OCI-LY7 (cell line): ENCODE measurements around the gene KCNQ5. TPM values are rescaled to one million over a fixed set of nuclear protein-coding genes. Genes with fewer than 3 reads are reported as not detected.

ENCODE experiments used
- BruUV-seq: library from RNA; stranded (reverse); fragments of 400-500 nt; replicated peaks from 2 replicates; lab custom pipeline; 2021; lab: Mats Ljungman, UMichigan
- CTCF ChIA-PET: fragments of 300-600 bp; sonication (Branson Sonifier 250); formaldehyde crosslinking; loops from one replicate; lab custom pipeline; 2022; ENCODE audit warnings: antibody characterized with exemption; ENCODE audit not compliant: unreplicated experiment; lab: Charles Lee
- POLR2A ChIA-PET: fragments of 300-600 bp; sonication (Branson Sonifier 250); formaldehyde crosslinking; loops from one replicate; lab custom pipeline; 2022; ENCODE audit warnings: antibody characterized with exemption; lab: Charles Lee
- DNase-seq: peaks from one replicate; pipeline ENCODE4 v3.0.0-alpha.2; 2015; ENCODE audit warnings: low spot score
- H2AFZ ChIP-seq: fragments of 200-600 bp; sonication (generic), shearing (Covaris generic); 2 replicates; pipeline ENCODE4 v1.6.1; 2014; ENCODE audit warnings: mild to moderate bottlenecking, antibody characterized with exemption, low read length, moderate library complexity
- H3K27ac ChIP-seq: fragments of 200-600 bp; sonication (generic); 2 replicates; pipeline ENCODE4 v1.5.1; 2014; ENCODE audit warnings: mixed run types, low read depth, mild to moderate bottlenecking, moderate library complexity, low read length, inconsistent platforms; ENCODE audit not compliant: poor library complexity, severe bottlenecking
- H3K36me3 ChIP-seq: fragments of 200-600 bp; sonication (generic); 2 replicates; pipeline ENCODE4 v1.6.1; 2014; ENCODE audit warnings: mild to moderate bottlenecking, antibody characterized with exemption, low read length, moderate library complexity, mixed read lengths; ENCODE audit not compliant: insufficient read depth
- H3K4me1 ChIP-seq: fragments of 200-600 bp; sonication (generic); 2 replicates; pipeline ENCODE4 v1.5.1; 2014; ENCODE audit warnings: mild to moderate bottlenecking, low read length; ENCODE audit not compliant: insufficient read depth, poor library complexity, severe bottlenecking
- H3K4me2 ChIP-seq: fragments of 200-600 bp; sonication (generic); 2 replicates; pipeline ENCODE4 v1.6.1; 2014; ENCODE audit warnings: mild to moderate bottlenecking, low read length
- H3K4me3 ChIP-seq: fragments of 200-600 bp; sonication (generic); 2 replicates; pipeline ENCODE4 v1.5.1; 2014; ENCODE audit warnings: mild to moderate bottlenecking, low read depth, low read length; ENCODE audit not compliant: poor library complexity, severe bottlenecking
- H3K79me2 ChIP-seq: fragments of 200-600 bp; sonication (generic); 2 replicates; pipeline ENCODE4 v1.6.1; 2016; ENCODE audit warnings: low read depth, mild to moderate bottlenecking, low read length, moderate library complexity, mixed read lengths; ENCODE audit not compliant: insufficient read depth
- H3K9me2 ChIP-seq: fragments of 200-600 bp; sonication (generic); 2 replicates; pipeline ENCODE4 v1.6.1; 2016; ENCODE audit warnings: mild to moderate bottlenecking, low read length, mixed read lengths; ENCODE audit not compliant: insufficient read depth
- H3K9me3 ChIP-seq: fragments of 200-600 bp; sonication (generic); 2 replicates; pipeline ENCODE4 v1.6.1; 2014; ENCODE audit warnings: mild to moderate bottlenecking, mixed run types, low read length, mixed read lengths
- H4K20me1 ChIP-seq: fragments of 200-600 bp; sonication (generic); 2 replicates; pipeline ENCODE4 v1.6.1; 2014; ENCODE audit warnings: mild to moderate bottlenecking, antibody characterized with exemption, low read length, moderate library complexity, mixed read lengths; ENCODE audit not compliant: insufficient read depth
- EZH2phosphoT487 ChIP-seq: fragments of 200-600 bp; sonication (generic); IDR thresholded peaks from 2 replicates; pipeline ENCODE4 v1.6.1; 2018; ENCODE audit warnings: low read depth, borderline replicate concordance, mild to moderate bottlenecking, mixed run types, antibody characterized with exemption, low read length, moderate library complexity, mixed read lengths
- intact Hi-C: fragments of 100-400 bp; cut with micrococcal nuclease; formaldehyde crosslinking; loops from one replicate; pipeline ENCODE4 v1.10.0; 2022; ENCODE audit not compliant: unreplicated experiment
- total RNA-seq, 2 experiments: library from RNA; depleted of rRNA in 1 of 2; stranded (reverse); fragments of >200 nt in 1 of 2; shearing (Covaris generic) in 1 of 2; gene quantifications; 2 replicates each; pipeline ENCODE4 v1.2.3, GENCODE V29; 2014 to 2022
- TF ChIP-seq, protein P1 (sequence below): fragments of 200-600 bp; sonication (generic); conservative IDR thresholded peaks from 2 replicates; pipeline ENCODE4 v1.5.1; 2014; ENCODE audit warnings: mild to moderate bottlenecking, antibody characterized with exemption, low read length, moderate library complexity, mixed read lengths

Gene KCNQ5
- total RNA-seq, 2 experiments from 2014 or later = 26.1 to 29.7 TPM

DNA sequence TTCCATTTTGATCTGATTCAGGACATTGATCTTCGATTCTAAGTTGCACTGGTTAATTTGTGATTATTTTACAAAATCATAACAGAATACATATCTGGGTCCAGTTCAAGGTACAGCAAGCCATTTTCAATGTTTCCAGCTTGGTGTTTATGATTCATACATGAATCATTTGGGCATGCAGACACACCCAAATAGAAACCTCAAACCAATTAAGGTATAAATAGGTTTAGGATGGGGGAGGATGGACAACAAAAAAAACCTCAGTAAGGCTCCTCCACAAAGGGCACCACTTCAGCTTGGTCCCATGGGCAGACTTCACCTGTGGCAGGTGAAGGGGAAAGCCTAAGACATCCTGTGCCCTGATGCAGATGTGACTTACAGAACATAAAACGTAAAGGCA, 410.7 kb downstream of the KCNQ5 start:
- intact Hi-C loops = no loop called here
- no TSS peak for BruUV-seq
- H3K4me2 ChIP-seq = no peak overlapping the region
- no peaks in the 10 kb centered on the region for H3K4me1 ChIP-seq
- no peak overlapping the region for H3K4me3 ChIP-seq
- TF ChIP-seq, protein P1, sequence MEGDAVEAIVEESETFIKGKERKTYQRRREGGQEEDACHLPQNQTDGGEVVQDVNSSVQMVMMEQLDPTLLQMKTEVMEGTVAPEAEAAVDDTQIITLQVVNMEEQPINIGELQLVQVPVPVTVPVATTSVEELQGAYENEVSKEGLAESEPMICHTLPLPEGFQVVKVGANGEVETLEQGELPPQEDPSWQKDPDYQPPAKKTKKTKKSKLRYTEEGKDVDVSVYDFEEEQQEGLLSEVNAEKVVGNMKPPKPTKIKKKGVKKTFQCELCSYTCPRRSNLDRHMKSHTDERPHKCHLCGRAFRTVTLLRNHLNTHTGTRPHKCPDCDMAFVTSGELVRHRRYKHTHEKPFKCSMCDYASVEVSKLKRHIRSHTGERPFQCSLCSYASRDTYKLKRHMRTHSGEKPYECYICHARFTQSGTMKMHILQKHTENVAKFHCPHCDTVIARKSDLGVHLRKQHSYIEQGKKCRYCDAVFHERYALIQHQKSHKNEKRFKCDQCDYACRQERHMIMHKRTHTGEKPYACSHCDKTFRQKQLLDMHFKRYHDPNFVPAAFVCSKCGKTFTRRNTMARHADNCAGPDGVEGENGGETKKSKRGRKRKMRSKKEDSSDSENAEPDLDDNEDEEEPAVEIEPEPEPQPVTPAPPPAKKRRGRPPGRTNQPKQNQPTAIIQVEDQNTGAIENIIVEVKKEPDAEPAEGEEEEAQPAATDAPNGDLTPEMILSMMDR = no peak
- no peak for TF ChIP-seq EZH2phosphoT487
- no peaks in the 10 kb centered on the region for H3K36me3 ChIP-seq
- H3K9me3 ChIP-seq = no peaks in the 10 kb centered on the region
- no peaks in the 10 kb centered on the region for H3K9me2 ChIP-seq
- no peak overlapping the region for H3K27ac ChIP-seq
- no peak for DNase-seq
- no peaks in the 10 kb centered on the region for H3K79me2 ChIP-seq
- POLR2A ChIA-PET = interaction anchor here (0.7 to 1.5 kb wide), 2 partner anchors 8 to 10 kb away, joined by 3 to 5 read pairs; no protein-coding TSS in a partner anchor
- H4K20me1 ChIP-seq = no peaks in the 10 kb centered on the region
- CTCF ChIA-PET = no interaction called here
- H2AFZ ChIP-seq = no peak overlapping the region

DNA sequence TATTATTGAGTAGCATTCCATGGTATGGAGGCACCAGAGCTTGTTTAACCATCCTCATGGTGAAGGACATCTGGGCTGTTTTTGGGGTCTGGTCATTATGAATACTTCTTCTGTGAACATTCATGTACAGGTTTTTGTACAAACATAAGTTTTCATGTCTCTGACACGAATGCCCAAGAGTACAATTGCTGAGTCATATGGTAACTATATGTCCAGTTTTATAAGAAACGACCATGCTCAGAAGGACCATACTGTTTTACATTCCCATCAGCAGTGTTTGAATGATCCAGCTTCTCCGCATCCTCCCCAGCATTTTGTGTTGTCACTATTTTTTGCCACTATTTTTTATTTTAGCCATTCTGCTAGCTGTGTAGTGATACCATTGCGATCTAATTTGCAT, 414.8 kb downstream of the KCNQ5 start:
- H3K9me3 ChIP-seq = no peaks in the 10 kb centered on the region
- CTCF ChIA-PET = no interaction called here

DNA sequence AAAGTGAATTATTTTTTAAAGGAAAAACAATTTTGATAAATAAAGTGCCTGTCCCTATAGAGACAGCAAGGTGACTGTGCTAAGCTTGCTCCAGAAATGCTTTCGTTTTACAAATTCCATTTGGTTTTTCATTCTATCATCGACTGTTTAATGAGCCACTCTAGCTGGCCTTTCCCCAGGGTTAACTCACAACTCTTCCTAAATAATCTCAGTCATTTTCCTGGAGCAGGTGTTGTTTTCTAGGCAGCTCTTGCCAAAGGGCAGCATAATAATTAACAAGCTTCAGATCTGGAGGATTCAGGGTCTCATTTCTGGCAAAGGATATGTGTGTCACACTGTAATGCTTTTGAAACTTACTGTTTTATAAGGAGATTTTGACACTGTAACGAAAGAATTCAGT, 419.2 kb downstream of the KCNQ5 start:
- H3K4me2 ChIP-seq = no peak overlapping the region
- H3K79me2 ChIP-seq = no peaks in the 10 kb centered on the region
- H4K20me1 ChIP-seq = no peaks in the 10 kb centered on the region
- no peak overlapping the region for H2AFZ ChIP-seq
- no peaks in the 10 kb centered on the region for H3K36me3 ChIP-seq
- no peak for DNase-seq
- no peak for TF ChIP-seq EZH2phosphoT487
- TF ChIP-seq, protein P1 = no peak
- POLR2A ChIA-PET = interaction anchor here (0.6 to 1.1 kb wide), 4 partner anchors 8 to 16 kb away, joined by 3 to 5 read pairs (median 3); no protein-coding TSS in a partner anchor
- H3K9me2 ChIP-seq = no peaks in the 10 kb centered on the region
- intact Hi-C loops = no loop called here
- no peak overlapping the region for H3K4me3 ChIP-seq
- no peaks in the 10 kb centered on the region for H3K4me1 ChIP-seq
- H3K27ac ChIP-seq = no peak overlapping the region
- no TSS peak for BruUV-seq
- no peaks in the 10 kb centered on the region for H3K9me3 ChIP-seq
- CTCF ChIA-PET = no interaction called here

More for the DNA sequence above, 414.8 kb downstream of the KCNQ5 start:
- Histone ChIP-seq H3K4me2 (no peak overlapping the region), H3K79me2 (no peaks in the 10 kb centered on the region), H4K20me1 (no peaks in the 10 kb centered on the region), H3K36me3 (no peaks in the 10 kb centered on the region), H3K27ac (no peak overlapping the region), H3K4me1 (no peaks in the 10 kb centered on the region), H3K9me2 (no peaks in the 10 kb centered on the region), H2AFZ (no peak overlapping the region), H3K4me3 (no peak overlapping the region)
- no peak for DNase-seq
- POLR2A ChIA-PET = interaction anchor here (0.6 to 0.8 kb wide), 2 partner anchors 18 to 233 kb away, joined by 3 read pairs; no protein-coding TSS in a partner anchor
- TF ChIP-seq, protein P1 = no peak
- TF ChIP-seq EZH2phosphoT487 = no peak
- no TSS peak for BruUV-seq
- intact Hi-C loops = no loop called here
